Fibroblast of lung (primary cell): ENCODE results near the gene MTHFD2L.

Source experiments
- EZH2 ChIP-seq: IDR thresholded peaks from 2 replicates; pipeline ENCODE4 v1.5.1; 2012; ENCODE audit warnings: low read length, control low read depth, mild to moderate bottlenecking; ENCODE audit errors: missing control alignments
- TF ChIP-seq, protein P1 (sequence below), 2 donors: IDR thresholded peaks in 1 of 2; conservative IDR thresholded peaks in 1 of 2; 1 replicate in 1 of 2; 2 replicates in 1 of 2; pipeline ENCODE4 v1.5.1; 2011 to 2012; ENCODE audit warnings: low read length in 2 of 2, control low read depth in 1 of 2, inconsistent platforms in 1 of 2, low read depth in 1 of 2, mild to moderate bottlenecking in 1 of 2

DNA sequence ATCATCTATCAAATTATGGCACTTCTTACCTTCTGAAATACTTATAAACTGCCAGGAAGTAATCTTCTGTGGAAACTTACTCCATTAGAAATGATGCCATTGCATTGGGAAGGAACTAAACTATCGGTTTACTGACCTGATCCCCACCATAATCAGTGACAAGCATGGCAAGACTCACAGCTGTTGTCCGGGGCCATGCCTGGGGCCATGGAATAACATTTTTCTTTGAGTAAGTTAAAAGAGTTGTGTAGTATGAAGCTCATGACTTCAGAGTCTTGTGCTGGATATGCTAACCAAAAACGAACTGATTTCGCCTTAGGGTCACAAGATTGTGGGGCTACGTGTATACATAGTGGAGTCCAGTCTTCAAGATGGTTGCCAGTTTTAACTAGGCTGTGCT lies 15.4 kb downstream of the MTHFD2L start:
- no peak for TF ChIP-seq EZH2
- TF ChIP-seq, protein P1, sequence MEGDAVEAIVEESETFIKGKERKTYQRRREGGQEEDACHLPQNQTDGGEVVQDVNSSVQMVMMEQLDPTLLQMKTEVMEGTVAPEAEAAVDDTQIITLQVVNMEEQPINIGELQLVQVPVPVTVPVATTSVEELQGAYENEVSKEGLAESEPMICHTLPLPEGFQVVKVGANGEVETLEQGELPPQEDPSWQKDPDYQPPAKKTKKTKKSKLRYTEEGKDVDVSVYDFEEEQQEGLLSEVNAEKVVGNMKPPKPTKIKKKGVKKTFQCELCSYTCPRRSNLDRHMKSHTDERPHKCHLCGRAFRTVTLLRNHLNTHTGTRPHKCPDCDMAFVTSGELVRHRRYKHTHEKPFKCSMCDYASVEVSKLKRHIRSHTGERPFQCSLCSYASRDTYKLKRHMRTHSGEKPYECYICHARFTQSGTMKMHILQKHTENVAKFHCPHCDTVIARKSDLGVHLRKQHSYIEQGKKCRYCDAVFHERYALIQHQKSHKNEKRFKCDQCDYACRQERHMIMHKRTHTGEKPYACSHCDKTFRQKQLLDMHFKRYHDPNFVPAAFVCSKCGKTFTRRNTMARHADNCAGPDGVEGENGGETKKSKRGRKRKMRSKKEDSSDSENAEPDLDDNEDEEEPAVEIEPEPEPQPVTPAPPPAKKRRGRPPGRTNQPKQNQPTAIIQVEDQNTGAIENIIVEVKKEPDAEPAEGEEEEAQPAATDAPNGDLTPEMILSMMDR (conservative IDR thresholded peaks at IDR 0.05 in 1 of 2, IDR thresholded peaks at IDR 0.05 in 1 of 2; ENCODE audit: low read depth in 1 of 2, low read length in 2 of 2): no peak
